ENCODE results near the gene MRNIP.
"Not testable (repeated sequence)": the region's sequence is repeated elsewhere in the genome, so short reads cannot be mapped to it uniquely, and the experiment has no call there.

The MRNIP gene

DNA sequence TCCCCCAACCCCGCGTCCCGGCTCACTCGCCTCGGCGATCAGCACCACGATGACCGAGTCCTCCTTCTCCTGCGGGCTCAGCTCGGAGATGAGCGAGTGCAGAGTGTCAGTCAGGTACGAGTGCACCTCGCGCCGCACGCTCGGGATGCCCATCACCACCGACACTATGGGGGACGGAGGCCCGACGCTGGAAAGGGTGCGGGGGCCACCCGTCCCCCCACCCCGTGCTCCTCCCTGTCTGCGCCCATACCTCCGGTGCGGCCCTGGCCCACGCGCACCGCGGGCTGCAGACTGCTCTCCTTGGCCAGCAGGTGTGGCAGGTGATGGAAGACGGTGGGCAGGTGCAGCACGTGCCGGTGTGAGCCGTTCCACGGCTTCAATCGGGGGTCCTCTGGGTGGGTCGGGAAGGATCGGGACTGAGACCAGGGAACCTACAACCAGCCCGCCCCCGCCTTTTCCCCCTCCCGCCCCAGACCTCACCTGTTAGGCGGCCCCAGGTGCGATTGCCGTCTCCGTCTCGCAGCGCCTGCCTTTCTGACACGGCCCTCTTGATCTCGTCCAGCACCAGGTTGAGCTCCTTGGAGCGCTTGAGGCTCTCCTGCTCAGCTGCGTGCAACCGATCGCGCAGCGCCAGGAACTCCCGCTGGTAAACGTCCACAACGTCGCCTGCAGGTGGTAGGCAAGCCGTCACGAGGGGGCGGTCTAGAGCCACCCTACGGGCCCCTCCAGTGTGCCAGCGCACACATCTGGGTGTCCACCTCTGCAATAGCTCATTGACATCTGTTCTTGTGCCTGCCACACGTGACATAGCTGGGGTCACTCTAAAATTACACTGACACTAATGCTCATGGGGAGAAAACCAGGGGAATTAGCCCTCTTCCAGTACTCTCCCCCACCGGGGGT is 57.1 kb downstream of the MRNIP start:
- DNase-seq: peak; percentile 82

DNA sequence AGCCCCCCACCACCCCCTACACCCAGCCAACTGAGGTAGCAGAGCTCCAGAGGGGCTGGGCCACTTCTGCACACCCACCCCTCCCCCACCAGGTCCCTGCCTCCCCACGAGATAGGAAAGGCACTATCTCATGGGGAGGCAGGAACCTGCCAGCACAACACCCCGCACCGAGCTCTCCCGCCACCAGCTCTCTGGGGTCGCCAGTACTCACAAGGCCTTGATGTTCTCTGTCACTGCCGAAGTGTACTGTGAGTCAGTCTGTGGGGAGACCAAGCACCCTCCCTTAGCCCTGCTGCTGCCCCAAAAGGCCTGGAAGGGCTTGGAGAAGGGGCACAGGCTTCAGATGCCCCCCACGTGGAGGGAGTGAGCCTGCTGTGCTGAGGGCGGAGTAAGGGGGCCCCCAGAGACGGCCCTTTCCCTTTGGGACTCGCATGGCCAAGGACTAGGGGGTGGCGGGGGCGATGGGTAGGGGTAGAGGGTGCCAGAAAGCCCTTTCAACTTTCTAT is 57.9 kb downstream of the MRNIP start:
- no peak for DNase-seq

DNA sequence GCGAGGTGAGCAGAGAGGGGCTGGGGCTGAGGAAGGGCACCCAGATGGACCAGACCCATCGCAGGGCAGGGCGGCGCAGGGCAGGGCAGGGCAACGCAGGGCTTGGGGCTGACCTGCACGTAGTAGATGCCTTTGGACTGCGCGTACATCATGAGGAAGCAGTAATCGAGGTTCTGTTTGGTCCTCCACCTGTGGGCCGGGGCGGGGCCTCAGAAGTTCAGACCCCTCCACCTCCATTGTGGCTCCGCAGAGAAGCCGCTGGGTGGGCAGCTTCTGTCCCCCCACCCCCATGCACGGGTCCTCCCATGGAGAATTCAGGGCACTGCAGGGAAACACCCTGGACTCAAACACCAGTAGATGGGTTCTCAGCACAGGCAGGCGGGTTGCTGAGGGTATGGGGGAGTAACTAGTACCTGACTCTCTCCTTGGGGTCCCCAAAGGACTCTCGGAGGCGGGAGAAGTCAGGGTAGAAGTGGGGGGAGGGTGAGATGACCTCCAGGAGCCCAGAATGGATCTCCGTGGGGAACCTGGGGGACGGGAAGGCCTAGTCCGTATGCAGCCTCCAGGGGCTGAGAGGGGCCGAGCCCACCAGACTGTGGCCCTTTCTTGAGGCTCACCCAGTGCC is 58.4 kb downstream of the MRNIP start:
- no peak for DNase-seq

DNA sequence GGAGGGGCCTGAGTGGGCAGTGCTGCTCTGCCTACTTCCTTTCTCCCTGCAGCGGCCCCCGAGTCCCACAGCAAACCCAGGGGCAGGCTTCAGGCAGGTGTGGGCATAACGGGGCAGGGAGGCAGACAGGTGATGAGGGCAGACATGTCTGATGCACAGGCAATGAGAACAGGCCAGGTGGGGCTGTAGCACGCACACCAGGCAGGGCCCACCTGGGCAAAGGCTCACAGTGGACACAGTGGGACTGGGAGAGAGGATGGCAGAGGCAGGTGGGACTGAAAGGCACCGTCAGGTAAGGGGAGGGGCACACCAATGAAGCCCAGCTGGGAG is 59.0 kb downstream of the MRNIP start:
- no peak for DNase-seq

DNA sequence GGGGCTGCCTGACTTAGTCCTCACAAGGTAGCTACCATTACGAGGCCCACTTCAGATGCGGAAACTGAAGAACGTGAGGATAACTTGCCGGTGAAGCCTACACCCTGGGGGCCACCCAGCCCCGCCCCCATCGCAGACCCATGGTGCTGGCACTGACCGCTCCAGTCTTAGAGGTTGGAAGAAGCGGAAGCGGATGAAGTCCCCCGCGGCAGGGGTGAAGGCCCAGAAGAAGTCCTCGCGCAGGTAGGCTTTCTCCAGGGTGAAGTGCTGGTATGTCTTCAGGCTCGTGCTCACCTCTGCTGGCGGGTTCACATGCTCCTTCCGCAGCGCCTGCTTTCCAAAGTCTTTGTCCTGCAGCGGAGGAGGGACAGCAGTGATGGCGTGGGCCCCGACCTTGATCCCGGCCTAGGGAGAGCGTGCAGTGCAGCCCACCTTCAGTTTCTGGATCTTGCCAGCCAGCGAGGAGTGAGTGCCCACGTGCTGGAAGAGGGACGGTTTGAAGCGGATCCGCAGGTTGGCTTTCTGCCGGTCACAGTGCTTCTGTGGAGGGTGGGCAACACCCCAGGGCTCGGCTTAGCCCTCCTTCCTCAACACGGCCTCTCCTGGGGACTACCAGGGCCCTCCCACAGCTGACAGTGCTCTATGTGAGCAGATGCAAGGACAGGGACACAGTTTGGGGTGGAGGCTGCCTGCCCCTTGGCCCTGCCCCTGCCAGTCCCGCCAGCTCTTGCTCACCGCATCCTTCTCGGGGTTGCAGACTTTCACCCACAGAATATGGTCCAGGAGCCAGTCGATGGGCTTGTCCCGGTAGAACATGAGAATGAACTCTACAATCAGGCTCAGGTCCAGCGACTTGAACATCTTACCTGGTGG is 59.6 kb downstream of the MRNIP start:
- DNase-seq: no peak

DNA sequence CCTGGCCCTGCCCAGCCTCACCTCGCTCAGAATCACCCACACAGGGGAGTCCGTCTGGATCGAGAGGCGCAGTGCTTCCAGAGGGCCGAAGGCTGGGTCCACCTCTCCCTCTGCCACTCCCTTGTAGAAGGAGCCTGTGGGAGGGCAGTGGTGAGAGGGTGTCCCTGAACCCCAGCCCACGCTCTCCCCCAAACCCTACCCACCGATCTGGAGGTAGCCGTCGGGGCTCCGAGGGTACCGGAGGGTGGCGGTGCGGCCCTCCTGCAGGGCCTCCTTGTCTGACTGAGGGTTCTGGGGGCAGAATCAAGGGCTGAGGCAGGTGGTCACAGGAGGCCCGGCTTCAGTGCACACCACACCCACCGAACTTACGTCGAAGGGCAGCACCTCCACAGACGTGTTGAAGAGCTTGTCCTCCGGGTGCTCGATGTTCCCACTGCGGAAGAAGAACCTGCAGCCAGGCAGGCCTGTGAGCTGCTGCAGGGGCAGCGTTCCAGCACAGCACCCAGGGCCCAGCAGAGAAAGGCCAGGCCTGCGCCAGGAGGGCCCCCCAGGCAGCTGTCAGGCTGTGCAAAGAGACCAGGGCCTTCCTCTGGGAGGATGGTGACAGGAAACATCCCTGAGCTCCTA is 60.4 kb downstream of the MRNIP start:
- DNase-seq: no peak

DNA sequence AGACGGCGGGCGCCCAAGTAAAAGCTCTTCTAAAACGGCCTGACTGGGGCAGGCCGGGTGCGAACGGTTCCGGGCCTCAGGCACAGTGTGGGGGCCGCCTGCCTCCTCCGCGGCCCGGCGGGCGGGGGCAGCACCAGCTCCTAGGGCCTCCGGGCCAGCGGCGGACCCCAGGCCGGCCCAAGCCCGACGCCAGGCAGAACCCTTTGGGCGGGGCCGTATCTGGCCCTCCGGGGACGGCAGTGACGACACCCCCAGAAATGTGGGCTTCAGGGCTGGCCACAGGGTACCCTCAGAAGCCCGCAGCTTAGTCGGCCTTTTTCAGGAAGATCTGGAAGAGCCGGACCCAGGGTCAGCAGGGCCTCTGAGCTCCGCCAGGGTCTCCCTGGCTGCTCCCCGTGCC is 60.9 kb downstream of the MRNIP start:
- no peak for DNase-seq

DNA sequence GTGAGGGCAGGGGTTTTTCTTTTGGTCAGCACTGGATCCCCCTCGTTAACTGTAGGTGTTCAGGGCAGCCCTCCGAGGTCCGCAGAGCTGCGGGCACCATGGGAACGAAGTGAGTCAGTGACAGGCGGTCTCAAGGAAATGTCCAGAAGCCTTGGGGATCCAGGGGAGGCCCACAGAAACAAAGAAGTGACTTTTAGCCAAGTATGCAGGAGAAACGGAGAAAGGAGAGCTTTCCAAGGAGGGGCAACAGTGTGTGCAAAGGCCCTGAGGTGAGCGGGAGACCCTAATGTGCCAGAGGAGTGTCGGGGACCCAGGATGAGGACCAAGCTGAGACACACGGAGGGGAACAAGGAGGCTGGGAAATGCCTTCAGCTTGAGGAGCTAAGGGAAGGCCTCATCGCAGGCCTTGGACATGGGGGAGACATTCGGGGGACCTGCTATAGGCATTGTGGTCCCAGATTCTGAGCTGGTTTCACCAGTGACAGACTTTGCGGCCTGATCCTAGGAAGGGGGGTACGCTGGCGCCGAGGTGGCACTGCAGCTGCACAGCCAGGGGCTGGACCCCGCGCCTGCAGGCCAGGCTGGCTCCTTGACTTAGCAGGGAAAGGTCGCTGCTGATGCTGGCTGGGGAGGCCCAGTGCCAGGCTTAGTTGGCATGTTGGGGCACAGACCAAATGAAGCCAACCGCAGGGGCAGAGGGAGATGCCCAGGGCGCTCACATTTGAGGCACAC is 61.6 kb downstream of the MRNIP start:
- DNase-seq: no peak

DNA sequence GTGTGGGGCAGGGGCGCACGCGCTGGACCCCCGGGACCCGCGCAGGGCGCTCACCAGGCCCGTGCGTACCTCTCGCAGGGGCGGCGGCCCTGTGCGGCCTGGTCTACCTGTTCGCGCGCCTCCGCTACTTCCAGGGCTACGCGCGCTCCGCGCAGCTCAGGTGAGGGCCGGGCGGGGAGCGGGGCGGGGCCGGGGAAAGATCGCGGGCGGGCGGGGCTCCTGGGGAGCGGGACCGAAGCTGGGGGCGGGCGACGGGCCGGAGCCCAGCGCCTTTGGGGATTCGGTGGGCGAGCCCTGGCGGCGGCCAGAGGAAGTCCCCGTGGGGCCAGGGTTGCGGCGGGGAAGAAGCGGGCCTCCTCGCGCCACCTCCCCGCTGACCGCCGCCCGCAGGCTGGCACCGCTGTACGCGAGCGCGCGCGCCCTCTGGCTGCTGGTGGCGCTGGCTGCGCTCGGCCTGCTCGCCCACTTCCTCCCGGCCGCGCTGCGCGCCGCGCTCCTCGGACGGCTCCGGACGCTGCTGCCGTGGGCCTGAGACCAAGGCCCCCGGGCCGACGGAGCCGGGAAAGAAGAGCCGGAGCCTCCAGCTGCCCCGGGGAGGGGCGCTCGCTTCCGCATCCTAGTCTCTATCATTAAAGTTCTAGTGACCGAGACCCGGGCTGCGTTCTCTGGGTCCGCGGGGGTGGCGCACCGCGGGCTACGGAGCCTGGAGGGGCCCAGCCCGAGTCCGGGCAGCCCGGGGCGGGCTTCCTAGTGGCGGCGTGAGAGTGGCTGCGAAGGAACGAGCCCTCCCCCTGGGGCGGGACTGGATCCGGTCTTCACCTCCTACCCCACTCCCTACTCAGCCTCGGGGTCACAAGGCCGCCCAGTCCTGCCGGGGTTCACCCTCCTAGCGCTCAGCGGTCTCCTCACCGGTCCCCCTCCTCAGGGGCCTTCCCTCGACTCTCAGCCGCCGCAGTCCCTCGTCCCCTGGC is 62.5 kb downstream of the MRNIP start:
- DNase-seq: peak; percentile 59

DNA sequence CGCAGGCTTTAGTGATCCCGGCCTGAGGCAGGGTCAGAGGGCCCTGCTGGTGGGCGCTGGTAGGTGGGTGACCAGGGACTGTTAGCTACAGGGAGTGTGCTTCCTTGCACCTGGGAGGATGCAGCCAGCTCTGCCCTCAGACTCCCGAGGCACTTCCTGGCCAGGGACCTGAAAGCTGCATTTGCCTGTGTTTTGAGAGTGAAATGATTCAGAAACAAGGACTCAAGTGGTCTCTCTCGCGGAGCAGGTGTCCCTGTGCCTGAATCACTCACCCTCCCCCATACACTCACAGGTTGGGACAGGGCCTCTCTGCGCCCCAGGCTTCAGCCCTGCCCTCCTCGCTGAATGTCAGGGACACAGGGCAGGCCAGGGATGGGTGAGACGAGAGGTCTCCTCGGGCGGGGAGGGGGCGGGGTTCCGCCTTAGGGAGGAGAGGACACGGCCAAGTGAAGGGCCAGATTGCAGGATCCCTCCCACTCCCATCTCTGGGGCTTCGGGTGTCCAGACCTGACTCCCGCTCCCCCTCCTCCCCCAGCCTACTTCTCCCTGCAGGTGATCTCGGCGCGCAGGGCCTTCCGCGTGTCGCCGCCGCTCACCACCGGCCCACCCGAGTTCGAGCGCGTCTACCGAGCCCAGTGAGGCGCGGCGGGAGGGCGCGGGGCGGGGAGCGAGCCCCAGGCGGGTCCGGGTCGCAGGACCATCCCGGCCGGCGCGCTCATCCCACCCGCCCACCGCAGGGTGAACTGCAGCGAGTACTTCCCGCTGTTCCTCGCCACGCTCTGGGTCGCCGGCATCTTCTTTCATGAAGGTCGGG is 63.4 kb downstream of the MRNIP start:
- no peak for DNase-seq

DNA sequence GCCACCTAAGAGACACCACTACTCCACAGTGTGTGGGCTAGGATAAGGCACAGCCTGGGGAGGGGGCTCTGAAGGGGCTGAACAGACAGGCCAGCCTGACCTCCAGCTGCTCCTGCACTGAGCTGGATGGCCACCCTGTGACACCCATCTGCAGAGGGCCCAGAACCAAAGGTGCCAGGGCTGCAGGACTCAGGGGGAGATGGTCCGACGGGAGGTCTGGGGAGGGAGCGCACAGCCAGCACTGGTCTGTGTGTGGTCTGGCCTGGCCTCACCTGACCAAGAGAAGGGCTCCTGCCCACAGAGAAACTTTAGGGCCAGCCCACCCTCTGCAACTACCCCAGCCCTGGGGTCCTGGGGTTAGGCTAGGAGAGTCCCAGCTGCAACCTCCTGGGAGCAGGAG is 64.0 kb downstream of the MRNIP start:
- no peak for DNase-seq

DNA sequence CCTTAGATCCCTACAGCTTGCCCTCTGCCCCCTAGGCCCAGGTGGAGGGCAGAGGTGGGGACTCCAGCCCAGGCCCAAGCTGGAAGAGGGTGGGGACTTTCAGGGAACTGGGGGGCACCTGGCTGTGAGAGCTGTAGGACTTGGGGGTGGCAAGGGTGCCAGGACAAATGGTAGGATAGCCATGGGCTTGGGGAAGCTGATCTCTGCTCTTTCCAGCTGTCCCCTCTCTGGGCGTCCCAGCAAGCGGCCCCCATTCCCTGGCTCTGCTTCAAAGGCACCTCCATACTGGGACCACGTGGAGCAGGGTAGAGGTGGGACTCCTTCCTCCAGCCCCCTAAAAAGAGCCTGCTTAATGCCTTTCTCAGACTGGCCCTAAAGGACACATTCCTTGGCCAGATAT is 64.4 kb downstream of the MRNIP start:
- DNase-seq: no peak

DNA sequence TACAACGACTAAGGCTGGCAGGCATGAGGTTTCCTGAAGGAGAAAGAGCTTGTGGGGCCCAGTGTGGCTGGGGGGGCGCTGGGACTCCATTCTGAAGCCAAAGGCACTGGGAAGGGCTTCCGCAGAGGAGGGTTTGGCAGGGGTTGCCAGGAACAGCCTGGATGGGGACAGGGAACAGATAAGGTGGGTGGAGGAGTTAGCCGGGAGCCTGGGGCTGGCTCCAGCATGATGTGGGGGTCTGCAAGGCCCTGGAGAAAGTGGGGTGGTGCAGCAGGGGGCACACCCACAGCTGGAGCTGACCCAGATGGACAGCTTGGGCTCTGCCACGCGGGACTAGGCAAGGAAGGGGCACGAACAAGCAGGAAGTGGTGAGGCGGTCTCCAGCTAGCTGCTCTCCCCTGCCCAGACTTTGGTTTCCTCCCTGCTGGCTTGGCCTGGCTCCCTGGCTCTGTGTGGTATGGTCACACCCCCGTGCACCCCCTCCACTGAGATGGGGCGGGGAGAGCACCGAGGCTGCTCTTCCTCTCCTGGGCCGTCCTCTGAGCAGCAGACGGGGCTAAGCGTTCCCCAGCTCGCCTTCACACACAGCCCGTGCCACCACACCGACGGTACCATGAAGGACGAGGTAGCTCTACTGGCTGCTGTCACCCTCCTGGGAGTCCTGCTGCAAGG is 65.0 kb downstream of the MRNIP start, which contains the start of gene LTC4S:
LTC4S (plus strand) TSS at position 519 of the 672 bp plus-strand sequence; CDS start at position 614, 95 bp downstream.
- DNase-seq: peak; percentile 53

DNA sequence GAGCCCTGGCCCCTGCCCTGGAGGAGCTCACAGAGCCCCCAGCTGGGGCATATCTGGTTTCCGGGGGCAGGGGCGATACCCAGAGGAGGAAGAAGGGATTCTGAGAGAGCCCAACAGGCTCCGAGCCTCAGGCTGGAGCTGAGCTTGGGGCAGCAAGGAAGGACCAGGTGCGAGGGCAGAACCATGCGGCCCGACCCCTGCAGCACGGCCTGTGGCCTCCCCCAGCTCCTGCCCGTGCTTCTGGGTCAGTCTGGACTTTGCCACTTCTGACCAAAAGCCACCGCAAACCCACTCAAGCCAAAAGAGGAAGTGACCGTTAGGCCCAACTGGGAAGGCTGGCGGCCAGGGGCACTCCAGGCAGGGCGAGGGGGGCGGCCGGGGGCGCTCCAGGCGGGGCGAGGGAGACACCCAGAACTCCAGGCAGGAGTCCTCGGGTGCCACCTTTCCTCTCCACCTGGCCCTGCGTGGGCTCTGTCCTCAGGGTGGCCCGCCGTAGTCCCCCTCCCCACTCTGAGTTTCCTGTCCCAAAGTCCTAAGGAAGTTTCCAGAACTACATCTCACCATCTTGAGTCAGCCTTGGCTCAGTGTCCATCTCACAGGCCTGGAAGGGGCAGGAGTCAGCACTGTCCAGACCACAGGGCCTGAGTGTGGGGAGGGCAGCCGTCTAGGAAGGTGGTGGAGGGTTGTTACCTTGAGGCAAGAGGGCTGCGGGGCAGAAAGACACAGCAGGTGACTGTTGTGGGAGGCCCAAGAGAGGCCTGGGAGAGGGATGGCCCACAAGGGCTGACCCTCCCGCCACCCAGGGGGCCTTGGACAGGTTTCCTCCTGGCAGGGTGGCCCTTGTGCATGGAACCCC is 65.8 kb downstream of the MRNIP start:
- DNase-seq: no peak

DNA sequence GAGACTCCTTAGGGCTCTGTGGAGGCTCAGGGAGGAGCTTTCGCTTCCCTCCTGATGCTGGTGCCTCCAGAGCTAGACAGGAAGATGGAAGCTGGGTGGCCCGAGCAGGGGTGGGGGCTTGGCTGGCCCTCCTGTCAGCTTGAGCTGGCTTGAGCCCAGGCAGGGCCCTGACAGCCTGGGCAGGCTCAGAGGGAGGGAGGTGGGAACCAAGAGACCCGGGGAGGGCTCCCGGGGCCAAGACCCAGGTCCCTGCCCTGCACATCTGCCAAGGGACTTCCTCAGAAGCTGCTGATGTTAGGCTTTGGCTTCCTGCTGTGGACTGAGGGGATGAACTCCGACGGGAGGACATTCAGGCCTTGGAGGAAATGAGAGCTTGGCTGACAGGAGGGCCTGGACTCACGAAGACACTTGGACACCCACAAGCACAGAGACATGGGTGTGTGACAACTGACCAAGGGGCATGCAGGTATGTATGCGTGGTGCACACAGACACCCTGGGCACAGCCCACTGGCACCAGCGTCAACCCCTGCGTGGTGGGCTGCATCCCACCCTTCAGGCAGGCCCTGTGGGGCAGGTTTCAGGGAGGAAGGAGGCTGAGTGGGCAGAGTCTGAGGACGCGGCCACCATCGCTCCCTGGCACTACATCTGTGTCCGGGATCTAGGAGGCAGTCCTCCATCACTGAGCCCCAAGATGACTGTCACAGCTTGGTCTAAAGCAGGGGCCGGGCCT is 66.6 kb downstream of the MRNIP start:
- DNase-seq: no peak

DNA sequence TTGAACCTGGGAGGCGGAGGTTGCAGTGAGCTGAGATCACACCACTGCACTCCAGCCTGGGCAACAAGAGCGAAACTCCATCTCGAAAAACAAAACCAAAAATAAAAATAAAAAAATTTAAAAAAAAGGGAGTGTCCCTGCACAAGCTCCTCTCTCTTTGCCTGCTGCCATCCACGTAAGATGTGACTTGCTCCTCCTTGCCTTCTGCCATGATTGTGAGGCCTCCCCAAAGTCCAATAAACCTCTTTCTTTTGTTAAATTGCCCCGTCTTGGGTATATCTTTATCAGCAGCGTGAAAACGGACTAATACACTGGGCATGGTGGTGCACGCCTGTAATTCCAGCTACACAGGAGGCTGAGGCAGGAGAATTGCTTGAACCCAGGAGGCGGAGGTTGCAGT is 69.3 kb downstream of the MRNIP start:
- DNase-seq: not testable (repeated sequence)

DNA sequence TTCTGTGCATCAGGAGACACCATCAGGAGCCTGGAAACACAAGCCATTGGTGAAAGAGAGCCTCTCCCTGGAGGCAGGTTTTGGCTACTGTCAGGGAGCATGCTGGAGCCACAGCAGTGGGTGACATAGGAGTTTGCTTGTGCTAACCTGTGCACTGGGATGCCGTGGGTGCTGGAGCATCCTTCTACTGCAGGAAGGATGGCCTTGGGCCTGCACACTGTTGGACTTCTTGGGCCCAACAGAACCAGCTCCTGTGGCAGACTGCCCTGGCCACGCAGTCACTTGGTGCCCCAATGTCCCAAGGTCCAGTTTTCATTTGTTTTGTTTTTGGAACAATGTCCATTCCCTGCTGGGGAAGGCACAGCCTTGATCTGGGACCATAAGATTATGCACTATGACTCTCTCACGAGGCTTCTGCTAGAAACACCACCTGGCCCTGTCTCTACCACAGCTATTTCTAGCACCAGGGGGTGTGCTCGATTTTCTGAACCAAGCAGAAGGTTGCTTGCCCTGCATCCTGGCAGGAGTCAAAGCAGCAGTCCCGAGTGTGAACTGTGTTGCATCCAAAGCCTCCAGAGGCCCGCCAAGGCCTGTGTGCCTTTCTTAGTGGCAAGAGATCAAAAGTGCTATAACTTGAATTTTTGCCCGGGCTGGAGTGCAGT is 70.3 kb downstream of the MRNIP start:
- no peak for DNase-seq
